Testis (tissue), 3 donors: ENCODE results near the gene ANTKMT. TPM values are rescaled to one million over a fixed set of nuclear protein-coding genes. Genes with fewer than 3 reads are reported as not detected.

Experiments
- DNase-seq: peaks from one replicate; pipeline ENCODE4 v3.0.0-alpha.2; 2019
- H3K27ac ChIP-seq, 2 donors: fragments of 200-600 bp; sonication (generic); one replicate each; pipeline ENCODE4 v1.5.1; 2019
- H3K27me3 ChIP-seq: fragments of 200-600 bp; sonication (generic); one replicate; pipeline ENCODE4 v1.5.1; 2019
- H3K36me3 ChIP-seq: fragments of 200-600 bp; sonication (generic); one replicate; pipeline ENCODE4 v1.5.1; 2017; ENCODE audit warnings: low read depth; ENCODE audit errors: missing control alignments
- H3K4me1 ChIP-seq: fragments of 200-600 bp; sonication (generic); one replicate; pipeline ENCODE4 v1.5.1; 2019
- H3K4me3 ChIP-seq, 2 donors: fragments of 200-600 bp; sonication (generic); one replicate each; pipeline ENCODE4 v1.5.1; 2017 to 2019
- H3K9me3 ChIP-seq: fragments of 200-600 bp; sonication (generic); one replicate; pipeline ENCODE4 v1.5.1; 2017
- CTCF ChIP-seq, 3 experiments: fragments of 450-650 bp in 2 of 3; fragments of 200-600 bp in 1 of 3; sonication (generic) in 1 of 3; IDR thresholded peaks; one replicate each; pipeline ENCODE4 v1.5.1; 2016 to 2019; ENCODE audit warnings: antibody characterized with exemption in 3 of 3, mild to moderate bottlenecking in 2 of 3, moderate library complexity in 1 of 3
- POLR2A ChIP-seq: fragments of 450-650 bp; IDR thresholded peaks from one replicate; pipeline ENCODE4 v1.6.1; 2017; ENCODE audit warnings: antibody characterized with exemption, mild to moderate bottlenecking, moderate library complexity
- whole genome bisulfite sequencing, 2 donors: methylation state at CpG; one replicate each; pipeline ENCODE4 v1.1.5; 2018; 5-methylcytosine and 5-hydroxymethylcytosine counted together
- intact Hi-C: fragments of 100-400 bp; cut with DNase I; formaldehyde crosslinking; loops from one replicate; pipeline ENCODE4 v1.15.1; 2023; ENCODE audit warnings: low total_unique reads
- polyA plus RNA-seq: library from polyadenylated mRNA; stranded (reverse); fragments of 350-450 nt; fragmentation: Illumina TruSeq; extraction: RNeasy Lipid Tissue Mini Kit (QIAGEN cat#74804); gene quantifications from one replicate; pipeline ENCODE4 v1.2.3, GENCODE V29; 2014; ENCODE audit warnings: low read depth, low replicate concordance; ENCODE audit not compliant: insufficient read depth
- total RNA-seq, 2 donors: library from RNA; depleted of rRNA; stranded (reverse); fragments of >200 nt; gene quantifications; one replicate each; pipeline ENCODE4 v1.2.3, GENCODE V29; 2016

Gene ANTKMT
- total and polyA plus RNA-seq, 3 donors from 2014 or later = 68.5 to 108 (median 81.1) TPM

GRCh38 chr16:715477-716199 lies 5.3 kb upstream of the ANTKMT start:
- DNase-seq = no peak
- H3K27me3 ChIP-seq = no peaks in the 10 kb centered on the region
- TF ChIP-seq POLR2A (no peak), CTCF (IDR thresholded peaks at IDR 0.05) (no peak)
- H3K4me3 ChIP-seq = peak overlapping the region; percentile 53 to 61
- peaks cover 24% of the 10 kb centered on the region for H3K4me1 ChIP-seq
- no peaks in the 10 kb centered on the region for H3K36me3 ChIP-seq
- intact Hi-C loops = no loop called here
- no peak overlapping the region for H3K27ac ChIP-seq
- no peaks in the 10 kb centered on the region for H3K9me3 ChIP-seq
- 3% methylated on average over 52 of the region's 74 CpGs; no CpG with 5 or more reads in 1 of the 2 donors for WGBS, 2 donors

- Histone ChIP-seq H3K27ac (no peak overlapping the region), H3K27me3 (no peaks in the 10 kb centered on the region), H3K4me3 (no peak overlapping the region), H3K9me3 (no peaks in the 10 kb centered on the region), H3K4me1 (peaks cover 24% of the 10 kb centered on the region), H3K36me3 (no peaks in the 10 kb centered on the region)
- no peak for TF ChIP-seq CTCF (IDR thresholded peaks at IDR 0.05)
- no peak for TF ChIP-seq POLR2A
- intact Hi-C loops = no loop called here
- 22 to 30% methylated on average over 11 to 12 of the region's 12 CpGs for WGBS, 2 donors
- peak; percentile 80 for DNase-seq
Observed at GRCh38 chr16:716200-716568, 4.8 kb upstream of the ANTKMT start.

DNA sequence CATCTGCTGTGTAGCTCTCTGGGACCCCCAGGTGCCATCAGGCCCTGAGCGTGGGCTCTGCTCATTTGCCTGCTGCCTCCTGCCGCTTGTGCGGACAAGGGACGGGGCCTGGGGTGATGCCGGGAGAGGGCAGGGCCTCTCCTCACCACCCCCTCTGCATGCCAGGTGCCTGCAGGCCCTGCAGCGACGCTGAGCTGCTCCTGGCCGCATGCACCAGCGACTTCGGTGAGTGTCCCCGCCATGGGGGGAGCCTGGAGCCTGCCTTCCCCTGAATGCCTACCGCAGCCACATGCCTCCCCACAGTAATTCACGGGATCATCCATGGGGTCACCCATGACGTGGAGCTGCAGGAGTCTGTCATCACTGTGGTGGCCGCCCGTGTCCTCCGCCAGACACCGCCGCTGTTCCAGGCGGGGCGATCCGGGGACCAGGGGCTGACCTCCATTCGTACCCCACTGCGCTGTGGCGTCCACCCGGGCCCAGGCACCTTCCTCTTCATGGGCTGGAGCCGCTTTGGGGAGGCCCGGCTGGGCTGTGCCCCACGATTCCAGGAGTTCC lies 4.1 kb upstream of the ANTKMT start:
- H3K9me3 ChIP-seq = no peaks in the 10 kb centered on the region
- DNase-seq = no peak
- no peaks in the 10 kb centered on the region for H3K27me3 ChIP-seq
- 90 to 97% methylated on average over 11 to 29 of the region's 29 CpGs for WGBS, 2 donors
- no peak overlapping the region for H3K4me3 ChIP-seq
- intact Hi-C loops = no loop called here
- peaks cover 29% of the 10 kb centered on the region for H3K4me1 ChIP-seq
- TF ChIP-seq POLR2A (no peak), CTCF (IDR thresholded peaks at IDR 0.05) (no peak)
- no peak overlapping the region for H3K27ac ChIP-seq
- H3K36me3 ChIP-seq = no peaks in the 10 kb centered on the region

DNA sequence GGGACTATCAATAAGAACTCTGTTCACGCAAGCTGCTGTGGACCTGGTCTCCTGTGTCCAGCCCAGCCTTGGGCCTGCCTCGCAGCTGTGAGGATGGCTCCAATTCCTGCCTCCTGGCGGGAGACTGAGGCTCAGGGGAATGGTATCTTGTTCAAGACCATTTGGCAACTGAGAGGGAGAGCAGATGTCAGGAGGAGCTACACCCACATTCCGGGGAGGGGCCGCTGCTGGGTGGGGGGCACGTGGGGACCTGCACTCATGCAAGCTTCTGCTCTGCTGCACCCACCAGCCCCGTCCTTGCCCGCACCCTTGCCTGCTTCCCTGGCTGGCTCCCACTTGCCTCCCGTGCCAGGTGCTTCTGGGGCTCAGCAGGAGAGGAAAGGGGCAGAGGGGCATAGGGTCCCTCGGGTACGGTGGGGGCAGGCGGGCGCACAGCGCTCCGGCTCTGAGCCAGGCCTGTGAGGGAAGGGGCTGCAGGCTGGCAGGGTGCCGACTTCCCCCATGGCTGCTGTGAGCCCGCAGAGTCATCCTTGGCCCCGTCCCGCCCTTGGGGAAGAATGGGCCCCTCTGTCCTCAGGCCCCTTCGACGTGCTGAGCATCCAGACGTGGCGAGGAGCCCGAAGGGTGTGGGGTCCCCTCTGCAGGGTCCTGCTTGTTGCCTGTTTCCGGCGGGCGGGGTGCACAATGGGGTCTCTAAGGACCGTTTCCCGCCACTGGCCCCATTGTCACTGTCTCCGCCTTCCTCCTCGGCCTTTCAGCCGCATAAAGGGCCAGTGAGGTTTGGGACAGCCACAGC lies 3.3 kb upstream of the ANTKMT start:
- Histone ChIP-seq H3K27me3 (no peaks in the 10 kb centered on the region), H3K36me3 (no peaks in the 10 kb centered on the region), H3K4me1 (peaks cover 30% of the 10 kb centered on the region), H3K27ac (no peak overlapping the region), H3K9me3 (no peaks in the 10 kb centered on the region), H3K4me3 (no peak overlapping the region)
- intact Hi-C loops = no loop called here
- no peak for TF ChIP-seq CTCF (IDR thresholded peaks at IDR 0.05)
- TF ChIP-seq POLR2A = no peak
- WGBS, 2 donors = 83% methylated on average over 14 to 32 of the region's 32 CpGs
- DNase-seq = no peak
